ENCODE results near the gene YIPF5.

DNA sequence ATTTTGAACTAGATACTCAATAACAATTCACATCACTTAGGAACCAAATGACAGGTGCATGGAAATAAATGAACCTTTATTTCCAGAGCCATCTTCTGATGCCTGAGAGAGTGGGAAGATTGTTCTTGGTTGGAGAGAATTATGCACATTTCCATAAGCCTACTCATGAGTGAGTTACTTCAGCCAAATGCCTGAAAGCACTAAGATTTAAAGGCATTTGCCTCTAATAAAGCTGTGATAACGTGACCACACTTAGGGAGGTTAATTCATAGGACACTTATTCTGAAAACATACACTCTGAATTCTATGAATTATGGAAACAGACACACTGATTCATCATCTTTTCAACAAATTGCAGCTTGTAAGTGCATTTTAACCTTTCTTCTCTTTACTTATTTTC is 40.2 kb upstream of the YIPF5 start:
- TF ChIP-seq, protein P1, sequence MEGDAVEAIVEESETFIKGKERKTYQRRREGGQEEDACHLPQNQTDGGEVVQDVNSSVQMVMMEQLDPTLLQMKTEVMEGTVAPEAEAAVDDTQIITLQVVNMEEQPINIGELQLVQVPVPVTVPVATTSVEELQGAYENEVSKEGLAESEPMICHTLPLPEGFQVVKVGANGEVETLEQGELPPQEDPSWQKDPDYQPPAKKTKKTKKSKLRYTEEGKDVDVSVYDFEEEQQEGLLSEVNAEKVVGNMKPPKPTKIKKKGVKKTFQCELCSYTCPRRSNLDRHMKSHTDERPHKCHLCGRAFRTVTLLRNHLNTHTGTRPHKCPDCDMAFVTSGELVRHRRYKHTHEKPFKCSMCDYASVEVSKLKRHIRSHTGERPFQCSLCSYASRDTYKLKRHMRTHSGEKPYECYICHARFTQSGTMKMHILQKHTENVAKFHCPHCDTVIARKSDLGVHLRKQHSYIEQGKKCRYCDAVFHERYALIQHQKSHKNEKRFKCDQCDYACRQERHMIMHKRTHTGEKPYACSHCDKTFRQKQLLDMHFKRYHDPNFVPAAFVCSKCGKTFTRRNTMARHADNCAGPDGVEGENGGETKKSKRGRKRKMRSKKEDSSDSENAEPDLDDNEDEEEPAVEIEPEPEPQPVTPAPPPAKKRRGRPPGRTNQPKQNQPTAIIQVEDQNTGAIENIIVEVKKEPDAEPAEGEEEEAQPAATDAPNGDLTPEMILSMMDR (IDR thresholded peaks at IDR 0.05): no peak
- TF ChIP-seq POLR2A (IDR thresholded peaks at IDR 0.05): no peak
